Right lobe of liver (tissue), 6 donors: Measurements from ENCODE around the gene ALCAM. TPM values are rescaled to one million over a fixed set of nuclear protein-coding genes. Genes with fewer than 3 reads are reported as not detected.

ENCODE experiments used
- ATAC-seq, 4 donors: fragments of 200-7000 bp; cut with Tn5 transposase; one replicate each; pipeline ENCODE4 v1.9.1; 2020; ENCODE audit warnings: mild to moderate bottlenecking in 4 of 4, moderate library complexity in 4 of 4
- DNase-seq, 3 donors: peaks; one replicate each; pipeline ENCODE4 v3.0.0-alpha.2; 2020
- H3K27ac ChIP-seq, 3 donors: fragments of 200-600 bp; one replicate each; pipeline ENCODE4 v1.8.0; 2022
- H3K27me3 ChIP-seq, 2 donors: fragments of 200-600 bp; one replicate each; pipeline ENCODE4 v1.8.0; 2022
- H3K36me3 ChIP-seq, 4 donors: fragments of 200-600 bp; sonication (generic) in 1 of 4; one replicate each; pipeline versions ENCODE4 v1.5.1 to v1.8.0; 2017 to 2022; ENCODE audit warnings: control low read depth in 1 of 4
- H3K4me1 ChIP-seq, 4 donors: fragments of 200-600 bp; sonication (generic) in 1 of 4; one replicate each; pipeline versions ENCODE4 v1.5.1 to v1.8.0; 2017 to 2022; ENCODE audit warnings: control low read depth in 1 of 4
- H3K4me3 ChIP-seq, 3 donors: fragments of 200-600 bp; one replicate each; pipeline ENCODE4 v1.8.0; 2022
- H3K9me3 ChIP-seq, 4 donors: fragments of 200-600 bp; sonication (generic) in 1 of 4; one replicate each; pipeline versions ENCODE4 v1.5.1 to v1.8.0; 2017 to 2022; ENCODE audit warnings: control low read depth in 1 of 4
- POLR2A ChIP-seq: fragments of 450-650 bp; IDR thresholded peaks from one replicate; pipeline ENCODE4 v1.6.1; 2017; ENCODE audit warnings: antibody characterized with exemption, mild to moderate bottlenecking
- WGBS: methylation state at CpG from one replicate; pipeline ENCODE4 v1.1.6; 2018; ENCODE audit warnings: low coverage, low lambda C conversion rate; ENCODE audit not compliant: insufficient coverage; ENCODE audit errors: missing lambda C conversion rate; 5-methylcytosine and 5-hydroxymethylcytosine counted together
- intact Hi-C, 2 donors: fragments of 100-400 bp; cut with DNase I; formaldehyde crosslinking; loops; one replicate each; pipeline versions ENCODE4 v1.11.2 to v1.14.1; 2022
- total RNA-seq, 6 experiments: library from RNA; depleted of rRNA in 2 of 6; stranded (reverse); fragments of >200 nt in 2 of 6; fragmentation: NEBNext Ultra II Directional in 3 of 6; extraction: Animal tissue kit (Norgen Biotek cat#: 25700) in 3 of 6; gene quantifications; one replicate each; pipeline versions ENCODE4 v1.1.0 to v1.2.4, GENCODE V29; 2016 to 2023
- TF ChIP-seq, protein P1 (sequence below), 4 donors: fragments of 200-600 bp in 3 of 4; fragments of 450-650 bp in 1 of 4; IDR thresholded peaks; one replicate each; pipeline versions ENCODE4 v1.5.1 to v1.8.0; 2016 to 2022; ENCODE audit warnings: antibody characterized with exemption in 4 of 4, mild to moderate bottlenecking in 2 of 4
- donor health status: DM: no; HTN: yes; CAD: no.
- donor health status: DM: no; HTN: no; CAD: no.
- donor health status: DM: no; HTN: no; CAD: no.
- donor health status: DM: no; HTN: yes; CAD: no.
- donor health status: DM: no; HTN: yes; CAD: no.

Gene ALCAM
- total RNA-seq, 6 experiments from 2014 or later = 21.9 to 43.4 (median 34.5) TPM

DNA sequence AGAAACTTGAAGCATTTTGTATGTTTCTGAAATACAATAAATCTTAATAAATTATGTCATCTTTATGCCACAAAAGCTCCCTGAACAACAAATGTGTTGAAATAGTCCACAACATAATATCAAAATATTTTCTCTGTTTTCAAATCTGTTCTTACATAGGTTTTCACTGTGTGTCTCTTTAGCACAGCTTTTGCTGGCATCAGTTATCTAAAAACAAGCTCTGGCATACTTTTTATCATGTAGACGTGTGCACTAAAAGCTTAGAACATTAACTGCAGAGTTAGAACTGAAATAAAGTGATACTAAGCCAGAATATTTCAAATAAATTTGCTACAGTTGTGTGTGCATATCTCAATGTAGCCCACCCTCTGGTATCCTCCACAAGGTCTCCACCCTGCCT, 41.8 kb upstream of the ALCAM start:
- no peaks in the 10 kb centered on the region for H3K36me3 ChIP-seq
- DNase-seq (no peak), ATAC-seq (no peak)
- no peaks in the 10 kb centered on the region for H3K27me3 ChIP-seq
- H3K9me3 ChIP-seq = no peaks in the 10 kb centered on the region
- no peak for TF ChIP-seq POLR2A
- TF ChIP-seq, protein P1, sequence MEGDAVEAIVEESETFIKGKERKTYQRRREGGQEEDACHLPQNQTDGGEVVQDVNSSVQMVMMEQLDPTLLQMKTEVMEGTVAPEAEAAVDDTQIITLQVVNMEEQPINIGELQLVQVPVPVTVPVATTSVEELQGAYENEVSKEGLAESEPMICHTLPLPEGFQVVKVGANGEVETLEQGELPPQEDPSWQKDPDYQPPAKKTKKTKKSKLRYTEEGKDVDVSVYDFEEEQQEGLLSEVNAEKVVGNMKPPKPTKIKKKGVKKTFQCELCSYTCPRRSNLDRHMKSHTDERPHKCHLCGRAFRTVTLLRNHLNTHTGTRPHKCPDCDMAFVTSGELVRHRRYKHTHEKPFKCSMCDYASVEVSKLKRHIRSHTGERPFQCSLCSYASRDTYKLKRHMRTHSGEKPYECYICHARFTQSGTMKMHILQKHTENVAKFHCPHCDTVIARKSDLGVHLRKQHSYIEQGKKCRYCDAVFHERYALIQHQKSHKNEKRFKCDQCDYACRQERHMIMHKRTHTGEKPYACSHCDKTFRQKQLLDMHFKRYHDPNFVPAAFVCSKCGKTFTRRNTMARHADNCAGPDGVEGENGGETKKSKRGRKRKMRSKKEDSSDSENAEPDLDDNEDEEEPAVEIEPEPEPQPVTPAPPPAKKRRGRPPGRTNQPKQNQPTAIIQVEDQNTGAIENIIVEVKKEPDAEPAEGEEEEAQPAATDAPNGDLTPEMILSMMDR (IDR thresholded peaks at IDR 0.05) = no peak
- WGBS = 67% methylated on average over 1 of the region's 1 CpG
- H3K4me3 ChIP-seq = no peak overlapping the region
- intact Hi-C loops = no loop called here
- H3K27ac ChIP-seq = no peak overlapping the region
- H3K4me1 ChIP-seq = no peaks in the 10 kb centered on the region

DNA sequence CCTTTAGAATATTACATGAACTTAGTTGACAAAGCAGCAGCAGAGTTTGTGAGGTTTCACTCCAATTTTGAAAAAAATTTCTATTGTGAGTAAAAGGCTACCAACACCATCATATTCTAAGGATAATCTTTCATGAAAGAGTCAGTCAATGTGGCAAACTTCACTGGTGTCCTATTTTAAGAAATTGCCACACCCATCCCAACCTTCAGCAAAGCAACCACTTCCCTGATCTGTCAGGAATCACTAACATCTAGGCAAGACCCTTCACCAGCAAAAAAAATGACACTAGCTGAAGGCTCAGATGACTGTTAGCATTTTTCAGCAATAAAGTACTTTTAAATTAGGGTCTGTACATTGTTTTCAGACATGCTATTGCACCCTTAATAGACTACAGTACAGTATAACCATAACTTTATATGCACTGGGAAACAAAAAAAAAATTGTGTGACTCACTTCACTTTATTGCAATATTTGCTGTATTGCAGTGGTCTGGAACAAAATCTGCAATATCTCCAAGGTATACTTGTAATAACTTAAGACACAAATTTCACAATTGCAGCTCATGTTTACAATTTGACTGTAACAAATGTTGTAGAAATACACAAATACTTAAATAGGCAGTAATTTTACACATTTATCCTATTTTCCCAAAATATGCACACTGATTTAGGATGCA, 38.9 kb upstream of the ALCAM start:
- intact Hi-C loops = no loop called here
- no peaks in the 10 kb centered on the region for H3K9me3 ChIP-seq
- H3K36me3 ChIP-seq = no peaks in the 10 kb centered on the region
- no peak for DNase-seq
- no peak for ATAC-seq
- H3K4me3 ChIP-seq = no peak overlapping the region
- no peak for TF ChIP-seq POLR2A
- TF ChIP-seq, protein P1 (IDR thresholded peaks at IDR 0.05) = no peak
- H3K4me1 ChIP-seq = no peaks in the 10 kb centered on the region
- no peak overlapping the region for H3K27ac ChIP-seq
- H3K27me3 ChIP-seq = no peaks in the 10 kb centered on the region

DNA sequence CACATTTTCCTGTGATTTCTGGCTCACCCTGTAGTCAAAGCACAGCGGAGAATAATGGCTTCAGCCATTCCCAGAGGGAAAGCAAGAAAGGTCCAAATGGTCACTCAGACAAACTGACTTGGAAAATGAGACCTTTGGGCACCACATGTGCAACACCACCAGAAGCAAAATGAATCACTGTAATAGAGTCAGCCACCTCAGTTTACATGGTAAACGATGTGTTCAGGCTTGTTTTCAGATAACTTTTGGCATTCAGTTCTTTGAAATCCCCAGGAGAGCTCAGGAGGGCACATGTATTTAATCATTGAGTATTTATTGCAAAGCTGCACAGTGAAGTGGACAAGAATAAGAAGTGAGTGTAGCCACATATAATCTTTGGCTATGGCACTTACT, 38.4 kb upstream of the ALCAM start:
- ATAC-seq (no peak), DNase-seq (no peak)
- Histone ChIP-seq H3K27ac (no peak overlapping the region), H3K9me3 (no peaks in the 10 kb centered on the region), H3K4me3 (no peak overlapping the region), H3K27me3 (no peaks in the 10 kb centered on the region), H3K4me1 (no peaks in the 10 kb centered on the region), H3K36me3 (no peaks in the 10 kb centered on the region)
- 82% methylated on average over 2 of the region's 2 CpGs for WGBS
- intact Hi-C loops = no loop called here
- TF ChIP-seq, protein P1 (IDR thresholded peaks at IDR 0.05) = no peak
- no peak for TF ChIP-seq POLR2A

DNA sequence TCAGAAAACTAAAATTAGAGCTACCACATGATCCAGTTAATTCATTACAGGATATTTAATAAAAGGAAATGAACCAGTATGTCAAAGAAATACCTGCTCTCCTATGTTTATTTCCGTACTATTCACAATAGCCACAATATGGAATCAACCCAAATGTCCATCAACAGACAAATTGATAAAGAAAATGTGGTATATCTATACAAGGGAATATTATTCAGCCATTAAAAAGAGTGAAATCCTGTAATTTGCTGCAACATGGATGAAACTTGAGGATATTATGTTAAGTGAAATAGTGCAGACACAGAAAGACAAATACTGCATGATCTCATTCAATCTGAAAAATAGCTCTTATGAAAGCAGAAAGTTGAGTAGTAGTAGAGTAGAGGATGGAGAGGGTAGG, 33.7 kb upstream of the ALCAM start:
- intact Hi-C loops = no loop called here
- no peak for DNase-seq
- Histone ChIP-seq H3K4me1 (no peaks in the 10 kb centered on the region), H3K9me3 (no peaks in the 10 kb centered on the region), H3K4me3 (no peak overlapping the region), H3K36me3 (no peaks in the 10 kb centered on the region), H3K27ac (no peak overlapping the region), H3K27me3 (no peaks in the 10 kb centered on the region)
- TF ChIP-seq POLR2A = no peak
- TF ChIP-seq, protein P1 (IDR thresholded peaks at IDR 0.05) = no peak
- ATAC-seq = no peak
- 79% methylated on average over 1 of the region's 1 CpG for WGBS
